ENCODE data around the gene CLRN1. TPM values are rescaled to one million over a fixed set of nuclear protein-coding genes. Genes with fewer than 3 reads are reported as not detected.
"Not testable (repeated sequence)": the region's sequence is repeated elsewhere in the genome, so short reads cannot be mapped to it uniquely, and the experiment has no call there.

Gene CLRN1
- total RNA-seq, 1 experiment from 2014 or later, result not detected

DNA sequence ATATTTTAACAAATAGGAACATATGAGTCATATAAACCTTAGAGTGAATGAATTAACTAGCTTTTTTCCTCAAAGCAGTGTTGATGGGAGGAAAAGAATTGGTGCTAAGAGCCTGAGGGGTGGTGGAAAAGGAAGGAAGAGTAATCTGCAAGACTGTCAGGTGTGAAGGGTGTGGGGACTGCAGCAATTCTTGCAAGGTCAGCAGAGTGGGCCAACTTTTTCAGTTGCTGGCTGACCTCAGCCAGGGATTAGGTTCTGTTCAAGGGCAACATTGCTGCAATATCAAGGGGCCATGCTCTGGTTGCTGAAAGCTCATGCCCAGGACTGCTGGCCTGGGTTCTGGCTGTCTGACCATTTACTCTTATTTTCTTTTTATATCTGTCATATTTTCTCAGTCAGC, 23.0 kb upstream of the CLRN1 start:
- CTCF ChIA-PET, result interaction anchor here (0.6 to 0.7 kb wide), 4 partner anchors 10 to 1592 kb away, joined by 3 to 4 read pairs (median 4); no protein-coding TSS in a partner anchor
- BruUV-seq (replicated peaks), result no TSS peak
- H3K27me3 Mint-ChIP-seq (ENCODE audit: insufficient read depth, unreplicated experiment), result peaks cover 35% of the 10 kb centered on the region

DNA sequence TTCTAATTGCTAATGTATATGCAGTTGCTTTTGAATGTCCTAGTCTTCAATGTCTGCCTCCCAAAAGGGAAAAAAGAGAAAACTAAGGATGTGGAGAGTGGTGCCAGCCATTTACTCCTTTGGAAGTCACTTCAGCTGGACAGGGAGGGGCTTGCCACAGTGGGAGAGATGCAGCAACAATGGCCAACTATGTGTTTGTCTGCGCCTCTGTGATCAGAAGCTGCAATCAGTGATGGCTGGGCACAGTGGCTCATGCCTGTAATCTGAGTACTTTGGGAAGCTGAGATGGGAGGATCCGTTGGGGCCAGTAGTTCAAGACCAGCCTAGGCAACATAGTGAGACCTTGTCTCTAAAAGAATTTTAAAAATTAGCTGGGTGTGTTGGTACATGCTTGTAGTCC, 16.7 kb upstream of the CLRN1 start:
- Mint-ChIP-seq H3K27ac (ENCODE audit: low read depth, unreplicated experiment) (no peak overlapping the region), H3K27me3 (ENCODE audit: insufficient read depth, unreplicated experiment) (peaks cover 83% of the 10 kb centered on the region), H3K4me1 (ENCODE audit: insufficient read depth, unreplicated experiment) (no peaks in the 10 kb centered on the region), H3K36me3 (ENCODE audit: insufficient read depth, unreplicated experiment) (no peaks in the 10 kb centered on the region), H3K9me3 (ENCODE audit: unreplicated experiment) (no peaks in the 10 kb centered on the region), H3K4me3 (ENCODE audit: unreplicated experiment) (no peak overlapping the region)
- ChIA-PET CTCF (interaction anchor here (0.6 to 1.3 kb wide), 3 partner anchors 26 to 152 kb away, joined by 3 to 4 read pairs (median 3); no protein-coding TSS in a partner anchor), POLR2A (no interaction called here)
- intact Hi-C loops (cut with micrococcal nuclease), result no loop called here
- DNase-seq (ENCODE audit: unreplicated experiment), result no peak
- TF ChIP-seq, protein P1, sequence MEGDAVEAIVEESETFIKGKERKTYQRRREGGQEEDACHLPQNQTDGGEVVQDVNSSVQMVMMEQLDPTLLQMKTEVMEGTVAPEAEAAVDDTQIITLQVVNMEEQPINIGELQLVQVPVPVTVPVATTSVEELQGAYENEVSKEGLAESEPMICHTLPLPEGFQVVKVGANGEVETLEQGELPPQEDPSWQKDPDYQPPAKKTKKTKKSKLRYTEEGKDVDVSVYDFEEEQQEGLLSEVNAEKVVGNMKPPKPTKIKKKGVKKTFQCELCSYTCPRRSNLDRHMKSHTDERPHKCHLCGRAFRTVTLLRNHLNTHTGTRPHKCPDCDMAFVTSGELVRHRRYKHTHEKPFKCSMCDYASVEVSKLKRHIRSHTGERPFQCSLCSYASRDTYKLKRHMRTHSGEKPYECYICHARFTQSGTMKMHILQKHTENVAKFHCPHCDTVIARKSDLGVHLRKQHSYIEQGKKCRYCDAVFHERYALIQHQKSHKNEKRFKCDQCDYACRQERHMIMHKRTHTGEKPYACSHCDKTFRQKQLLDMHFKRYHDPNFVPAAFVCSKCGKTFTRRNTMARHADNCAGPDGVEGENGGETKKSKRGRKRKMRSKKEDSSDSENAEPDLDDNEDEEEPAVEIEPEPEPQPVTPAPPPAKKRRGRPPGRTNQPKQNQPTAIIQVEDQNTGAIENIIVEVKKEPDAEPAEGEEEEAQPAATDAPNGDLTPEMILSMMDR (IDR thresholded peaks at IDR 0.05; ENCODE audit: unreplicated experiment), result no peak
- BruUV-seq (replicated peaks), result no TSS peak

More for the DNA sequence above, 23.0 kb upstream of the CLRN1 start:
- no peak for DNase-seq (ENCODE audit: unreplicated experiment)
- H3K4me1 Mint-ChIP-seq (ENCODE audit: insufficient read depth, unreplicated experiment), result no peaks in the 10 kb centered on the region
- TF ChIP-seq, protein P1 (IDR thresholded peaks at IDR 0.05; ENCODE audit: unreplicated experiment), result no peak
- H3K27ac Mint-ChIP-seq (ENCODE audit: low read depth, unreplicated experiment), result no peak overlapping the region
- POLR2A ChIA-PET, result interaction anchor here (0.6 kb wide), 2 partner anchors 62 to 1741 kb away, joined by 3 read pairs; no protein-coding TSS in a partner anchor
- peaks cover 5% of the 10 kb centered on the region for H3K9me3 Mint-ChIP-seq (ENCODE audit: unreplicated experiment)
- intact Hi-C loops (cut with micrococcal nuclease), result no loop called here
- no peaks in the 10 kb centered on the region for H3K36me3 Mint-ChIP-seq (ENCODE audit: insufficient read depth, unreplicated experiment)
- no peak overlapping the region for H3K4me3 Mint-ChIP-seq (ENCODE audit: unreplicated experiment)

DNA sequence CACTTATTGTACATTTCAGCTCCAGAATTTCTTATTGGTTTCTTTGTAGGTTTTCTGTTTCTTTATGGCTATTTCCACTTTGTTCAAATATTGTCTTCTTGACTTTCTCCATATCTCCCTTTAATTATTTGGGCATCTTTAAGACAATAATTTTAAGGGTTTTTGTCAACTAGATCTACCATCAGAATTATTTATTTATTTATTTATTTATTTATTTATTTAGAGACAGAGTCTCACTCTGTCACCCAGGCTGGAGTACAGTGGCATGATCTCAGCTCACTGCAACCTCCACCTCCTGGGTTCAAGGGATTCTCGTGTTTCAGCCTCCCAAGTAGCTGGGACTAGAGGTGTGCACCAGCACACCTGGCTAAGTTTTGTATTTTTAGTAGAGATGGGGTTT, 15.9 kb upstream of the CLRN1 start:
- H3K9me3 Mint-ChIP-seq (ENCODE audit: unreplicated experiment); H3K27ac Mint-ChIP-seq (ENCODE audit: low read depth, unreplicated experiment); H3K36me3 Mint-ChIP-seq (ENCODE audit: insufficient read depth, unreplicated experiment); H3K4me3 Mint-ChIP-seq (ENCODE audit: unreplicated experiment); BruUV-seq (replicated peaks); H3K4me1 Mint-ChIP-seq (ENCODE audit: insufficient read depth, unreplicated experiment); intact Hi-C loops (cut with micrococcal nuclease); DNase-seq (ENCODE audit: unreplicated experiment); POLR2A ChIA-PET: not testable (repeated sequence)
- peaks cover 90% of the 10 kb centered on the region for H3K27me3 Mint-ChIP-seq (ENCODE audit: insufficient read depth, unreplicated experiment)
- CTCF ChIA-PET, result interaction anchor here (0.6 kb wide), 1 partner anchor 152 kb away, joined by 3 read pairs; no protein-coding TSS in a partner anchor

DNA sequence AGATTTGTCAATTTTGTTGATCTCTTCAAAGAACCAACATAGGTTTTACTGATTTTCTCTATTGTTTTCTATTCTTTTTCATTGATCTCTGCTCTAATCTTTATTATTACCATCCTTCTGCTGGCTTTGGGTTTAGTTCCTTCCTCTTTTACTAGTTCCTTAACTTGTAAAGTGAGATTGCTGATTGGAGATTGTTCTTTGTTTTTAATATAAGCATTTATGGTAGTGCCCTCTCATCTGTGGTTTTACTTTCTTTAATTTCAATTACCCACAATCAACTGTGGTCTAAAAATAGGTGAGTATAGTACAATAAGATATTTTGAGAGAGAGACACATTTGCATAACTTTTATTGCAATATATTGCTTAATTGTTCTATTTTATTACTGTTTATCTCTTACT, 13.2 kb upstream of the CLRN1 start:
- Mint-ChIP-seq H3K27ac (ENCODE audit: low read depth, unreplicated experiment) (no peak overlapping the region), H3K27me3 (ENCODE audit: insufficient read depth, unreplicated experiment) (peaks cover 92% of the 10 kb centered on the region), H3K9me3 (ENCODE audit: unreplicated experiment) (no peaks in the 10 kb centered on the region), H3K4me3 (ENCODE audit: unreplicated experiment) (no peak overlapping the region), H3K4me1 (ENCODE audit: insufficient read depth, unreplicated experiment) (no peaks in the 10 kb centered on the region), H3K36me3 (ENCODE audit: insufficient read depth, unreplicated experiment) (no peaks in the 10 kb centered on the region)
- BruUV-seq (replicated peaks), result no TSS peak
- intact Hi-C loops (cut with micrococcal nuclease), result no loop called here
- ChIA-PET CTCF (no interaction called here), POLR2A (interaction anchor here (0.9 kb wide), 1 partner anchor 26 kb away, joined by 3 read pairs; no protein-coding TSS in a partner anchor)
- TF ChIP-seq, protein P1 (IDR thresholded peaks at IDR 0.05; ENCODE audit: unreplicated experiment), result no peak
- no peak for DNase-seq (ENCODE audit: unreplicated experiment)

Data from MCF 10A (cell line).